GM23248 (cell line): Measurements from ENCODE around the gene LRP2BP. TPM values are rescaled to one million over a fixed set of nuclear protein-coding genes. Genes with fewer than 3 reads are reported as not detected.

ENCODE experiments used
- DNase-seq: peaks from one replicate; pipeline ENCODE4 v3.0.0-alpha.2; 2015
- H2AFZ ChIP-seq: fragments of 200-600 bp; sonication (generic); 2 replicates; pipeline ENCODE4 v1.6.1; 2016; ENCODE audit warnings: antibody characterized with exemption
- H3F3A ChIP-seq: fragments of 200-600 bp; sonication (generic); 2 replicates; pipeline ENCODE4 v1.6.1; 2016; ENCODE audit warnings: mild to moderate bottlenecking, antibody characterized with exemption, mixed run types; ENCODE audit not compliant: insufficient read depth
- H3K27ac ChIP-seq: fragments of 200-600 bp; sonication (generic); 2 replicates; pipeline ENCODE4 v1.5.1; 2016; ENCODE audit warnings: mild to moderate bottlenecking
- H3K27me3 ChIP-seq: fragments of 200-600 bp; sonication (generic); replicated peaks from 2 replicates; pipeline ENCODE4 v1.6.1; 2016; ENCODE audit warnings: mild to moderate bottlenecking; ENCODE audit not compliant: insufficient read depth
- H3K36me3 ChIP-seq: fragments of 200-600 bp; sonication (generic); 2 replicates; pipeline ENCODE4 v1.6.1; 2016; ENCODE audit warnings: low read depth, mild to moderate bottlenecking
- H3K4me1 ChIP-seq: fragments of 200-600 bp; sonication (generic); 2 replicates; pipeline ENCODE4 v1.6.1; 2016; ENCODE audit warnings: mild to moderate bottlenecking; ENCODE audit not compliant: insufficient read depth
- H3K4me2 ChIP-seq: fragments of 200-600 bp; sonication (generic); one replicate; pipeline ENCODE4 v1.6.1; 2016; ENCODE audit warnings: mild to moderate bottlenecking; ENCODE audit not compliant: unreplicated experiment
- H3K4me3 ChIP-seq: fragments of 200-600 bp; sonication (generic); 2 replicates; pipeline ENCODE4 v1.5.1; 2016; ENCODE audit warnings: mild to moderate bottlenecking
- H3K79me2 ChIP-seq: fragments of 200-600 bp; sonication (generic); 2 replicates; pipeline ENCODE4 v1.6.1; 2016; ENCODE audit warnings: mild to moderate bottlenecking; ENCODE audit not compliant: insufficient read depth
- H3K9ac ChIP-seq: fragments of 200-600 bp; sonication (generic); 2 replicates; pipeline ENCODE4 v1.6.1; 2016; ENCODE audit warnings: mild to moderate bottlenecking
- H3K9me2 ChIP-seq: fragments of 200-600 bp; sonication (generic); 2 replicates; pipeline ENCODE4 v1.6.1; 2016; ENCODE audit warnings: mixed run types, mild to moderate bottlenecking, moderate library complexity; ENCODE audit not compliant: insufficient read depth
- H3K9me3 ChIP-seq: fragments of 200-600 bp; sonication (generic); one replicate; pipeline ENCODE4 v1.6.1; 2017; ENCODE audit warnings: low read depth
- H4K20me1 ChIP-seq: fragments of 200-600 bp; sonication (generic); 2 replicates; pipeline ENCODE4 v1.6.0; 2016; ENCODE audit not compliant: insufficient read depth
- EZH2 ChIP-seq: fragments of 200-600 bp; sonication (generic); IDR thresholded peaks from 2 replicates; pipeline ENCODE4 v1.6.1; 2018; ENCODE audit warnings: antibody characterized with exemption, mild to moderate bottlenecking; ENCODE audit not compliant: insufficient read depth, poor library complexity, severe bottlenecking
- EZH2phosphoT487 ChIP-seq: fragments of 200-600 bp; sonication (generic); IDR thresholded peaks from 2 replicates; pipeline ENCODE4 v1.6.1; 2018; ENCODE audit warnings: antibody characterized with exemption, moderate library complexity, mild to moderate bottlenecking, low read depth; ENCODE audit not compliant: insufficient read depth
- WGBS, 2 experiments: methylation state at CpG; one replicate each; pipeline ENCODE4 v1.1.6; 2015 to 2017; ENCODE audit warnings: low lambda C conversion rate in 2 of 2, low coverage in 1 of 2; ENCODE audit errors: missing lambda C conversion rate in 2 of 2; 5-methylcytosine and 5-hydroxymethylcytosine counted together
- in situ Hi-C: fragments of 300-500 bp; cut with MboI; formaldehyde crosslinking; loops from 2 replicates; pipeline ENCODE4 v1.15.0; 2020
- polyA plus RNA-seq: library from polyadenylated mRNA; unstranded; fragments of >200 nt; fragmentation: Nextera tagmentation; extraction: Ambion mirVana; gene quantifications from 2 replicates; pipeline ENCODE4 v1.2.1, GENCODE V29; 2016
- total RNA-seq: library from RNA; depleted of rRNA; stranded (reverse); fragments of >200 nt; shearing (Covaris generic); gene quantifications from 2 replicates; pipeline ENCODE4 v1.2.3, GENCODE V29; 2014

Gene LRP2BP
- total and polyA plus RNA-seq, 2 experiments from 2014 or later: 0.76 TPM; not detected in 1

DNA sequence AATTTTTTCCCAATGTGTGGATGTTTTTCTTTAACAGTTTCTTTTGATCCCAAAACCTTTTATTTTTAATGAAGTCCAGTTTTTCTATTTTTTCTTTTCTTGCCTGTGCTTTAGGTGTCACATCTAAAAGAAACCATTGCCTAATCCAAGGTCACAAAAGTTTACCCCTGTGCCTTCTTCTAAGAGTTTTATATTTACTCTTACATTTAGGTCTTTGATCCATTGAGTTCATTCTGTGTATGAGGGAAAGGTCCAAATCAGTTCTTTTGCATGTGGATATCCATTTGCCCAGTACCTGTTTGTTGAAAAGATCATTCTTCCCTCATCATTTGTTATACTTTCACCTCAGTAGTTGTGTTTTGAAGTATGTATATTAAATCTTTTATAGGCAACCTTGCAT, 13.0 kb downstream of the LRP2BP start:
- H3K4me2 ChIP-seq: no peak overlapping the region
- H3K9ac ChIP-seq: no peak overlapping the region
- DNase-seq: no peak
- H3K36me3 ChIP-seq: 0 out of 2 replicates have a peak, but pooled peaks cover 7% of the 10 kb centered on the region
- H3K4me3 ChIP-seq: no peak overlapping the region
- H3K4me1 ChIP-seq: peaks cover 12% of the 10 kb centered on the region; the same call in 1 of the 2 replicates
- no peak overlapping the region for H3K27ac ChIP-seq
- no peaks in the 10 kb centered on the region for H3K9me3 ChIP-seq
- no peaks in the 10 kb centered on the region for H3K27me3 ChIP-seq
- H3K9me2 ChIP-seq: no peaks in the 10 kb centered on the region
- peaks cover 19% of the 10 kb centered on the region; the same call in 1 of the 2 replicates for H3F3A ChIP-seq
- in situ Hi-C loops: no loop called here
- H3K79me2 ChIP-seq: no peaks in the 10 kb centered on the region
- no peak for TF ChIP-seq EZH2
- no peak for TF ChIP-seq EZH2phosphoT487
- H4K20me1 ChIP-seq: no peaks in the 10 kb centered on the region
- no peak overlapping the region for H2AFZ ChIP-seq

DNA sequence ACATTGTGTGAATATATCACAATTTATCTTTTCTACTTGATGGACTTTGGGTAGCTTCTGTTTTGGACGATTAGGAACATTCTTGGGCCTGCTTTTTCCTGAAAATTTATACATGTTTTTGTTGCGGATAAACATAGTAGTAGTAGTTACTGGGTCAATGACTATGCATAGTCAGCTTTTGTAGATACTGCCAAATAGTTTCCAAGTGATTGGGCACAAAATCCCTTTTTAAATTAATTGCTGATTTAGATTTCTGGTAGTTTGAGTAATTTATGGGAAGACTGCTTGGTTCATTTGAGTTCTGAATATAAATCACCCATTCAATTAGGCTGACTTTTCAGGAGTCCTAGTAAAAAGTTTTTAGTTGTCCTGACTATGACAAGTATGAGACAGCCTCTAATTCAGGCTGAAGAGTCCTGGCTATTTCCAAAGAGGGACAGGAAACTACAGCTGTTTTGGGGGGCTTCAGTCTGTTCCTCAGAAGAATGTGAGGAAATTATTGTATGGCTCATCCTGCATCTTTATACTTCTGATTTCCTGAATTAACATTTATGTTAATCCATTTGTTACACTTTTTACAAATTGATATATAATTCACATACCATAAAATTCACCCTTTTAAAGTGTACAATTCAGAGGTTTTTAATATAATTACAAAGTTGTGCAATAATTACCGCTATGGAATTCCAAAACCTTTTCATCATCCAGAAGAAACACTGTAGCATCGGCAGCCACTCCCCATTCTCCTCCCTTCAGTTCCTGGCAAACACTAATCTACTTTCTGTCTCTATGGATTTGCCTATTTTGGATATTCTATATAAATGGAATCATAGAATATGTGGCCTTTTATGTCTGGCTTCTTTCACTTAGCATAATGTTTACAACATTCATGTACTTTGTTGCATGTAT, 14.2 kb downstream of the LRP2BP start:
- in situ Hi-C loops: no loop called here
- H3K4me1 ChIP-seq: peaks cover 12% of the 10 kb centered on the region; the same call in 1 of the 2 replicates
- no peak overlapping the region for H3K4me3 ChIP-seq
- peaks cover 19% of the 10 kb centered on the region; the same call in 1 of the 2 replicates for H3F3A ChIP-seq
- 23 to 24% methylated on average over 4 of the region's 4 CpGs for WGBS, 2 experiments
- no peak overlapping the region for H2AFZ ChIP-seq
- peak overlapping the region; percentile 23 for H3K27ac ChIP-seq
- no peak for TF ChIP-seq EZH2phosphoT487
- H4K20me1 ChIP-seq: no peaks in the 10 kb centered on the region
- no peaks in the 10 kb centered on the region for H3K27me3 ChIP-seq
- DNase-seq: peak; percentile 51
- H3K9me2 ChIP-seq: no peaks in the 10 kb centered on the region
- no peaks in the 10 kb centered on the region for H3K79me2 ChIP-seq
- no peak overlapping the region for H3K9ac ChIP-seq
- H3K36me3 ChIP-seq: 0 out of 2 replicates have a peak, but pooled peaks cover 7% of the 10 kb centered on the region
- H3K4me2 ChIP-seq: peak overlapping the region; percentile 7
- H3K9me3 ChIP-seq: no peaks in the 10 kb centered on the region

- Histone ChIP-seq H3K27ac (no peak overlapping the region), H3K9me3 (no peaks in the 10 kb centered on the region), H2AFZ (no peak overlapping the region), H3K4me3 (no peak overlapping the region), H3K9ac (no peak overlapping the region), H3K9me2 (no peaks in the 10 kb centered on the region), H3K4me2 (no peak overlapping the region), H3K79me2 (no peaks in the 10 kb centered on the region), H3K27me3 (no peaks in the 10 kb centered on the region), H3F3A (peaks cover 19% of the 10 kb centered on the region; the same call in 1 of the 2 replicates), H3K36me3 (0 out of 2 replicates have a peak, but pooled peaks cover 7% of the 10 kb centered on the region), H3K4me1 (peaks cover 12% of the 10 kb centered on the region; the same call in 1 of the 2 replicates), H4K20me1 (no peaks in the 10 kb centered on the region)
- in situ Hi-C loops: no loop called here
- 94 to 100% methylated on average over 1 of the region's 1 CpG for WGBS, 2 experiments
- no peak for TF ChIP-seq EZH2phosphoT487
- TF ChIP-seq EZH2: no peak
- no peak for DNase-seq
These were observed 15.4 kb downstream of the LRP2BP start for GRCh38 chr4:185380320-185380719.

GRCh38 chr4:185379326-185380295, 16.1 kb downstream of the LRP2BP start:
- no peaks in the 10 kb centered on the region for H3K27me3 ChIP-seq
- H3K9me2 ChIP-seq: no peaks in the 10 kb centered on the region
- WGBS, 2 experiments: 94 to 97% methylated on average over 13 of the region's 13 CpGs
- no peaks in the 10 kb centered on the region for H3K9me3 ChIP-seq
- no peak overlapping the region for H3K4me2 ChIP-seq
- H4K20me1 ChIP-seq: no peaks in the 10 kb centered on the region
- H3K79me2 ChIP-seq: no peaks in the 10 kb centered on the region
- H3K4me1 ChIP-seq: peaks cover 12% of the 10 kb centered on the region; the same call in 1 of the 2 replicates
- H3K9ac ChIP-seq: no peak overlapping the region
- no peak for DNase-seq
- no peak overlapping the region for H2AFZ ChIP-seq
- H3K4me3 ChIP-seq: no peak overlapping the region
- TF ChIP-seq EZH2 (no peak), EZH2phosphoT487 (no peak)
- 0 out of 2 replicates have a peak, but pooled peaks cover 9% of the 10 kb centered on the region for H3K36me3 ChIP-seq
- in situ Hi-C loops: no loop called here
- H3F3A ChIP-seq: peaks cover 19% of the 10 kb centered on the region; the same call in 1 of the 2 replicates
- no peak overlapping the region for H3K27ac ChIP-seq
